ENCODE results near the gene EPB42.
"Not testable (repeated sequence)": the region's sequence is repeated elsewhere in the genome, so short reads cannot be mapped to it uniquely, and the experiment has no call there.

Gene EPB42

GRCh38 chr15:43226436-43227305, 5.9 kb upstream of the EPB42 start:
- Histone ChIP-seq H3K27ac (ENCODE audit: poor library complexity, severe bottlenecking) (no peak overlapping the region), H3K9me3 (ENCODE audit: severe bottlenecking) (no peaks in the 10 kb centered on the region), H3K4me1 (ENCODE audit: insufficient read depth, poor library complexity, severe bottlenecking) (no peaks in the 10 kb centered on the region), H3K4me3 (ENCODE audit: severe bottlenecking) (no peak overlapping the region), H3K27me3 (ENCODE audit: insufficient read depth, poor library complexity, severe bottlenecking) (no peaks in the 10 kb centered on the region), H3K36me3 (ENCODE audit: low read depth) (no peaks in the 10 kb centered on the region)
- ATAC-seq (ENCODE audit: low read depth) (no peak), DNase-seq (ENCODE audit: low spot score) (peak; percentile 70)
- TF ChIP-seq CTCF (IDR thresholded peaks at IDR 0.05; ENCODE audit: poor library complexity, severe bottlenecking), result no peak

- H3K9me3 ChIP-seq (ENCODE audit: severe bottlenecking); DNase-seq (ENCODE audit: low spot score); H3K4me3 ChIP-seq (ENCODE audit: severe bottlenecking); H3K36me3 ChIP-seq (ENCODE audit: low read depth); H3K27me3 ChIP-seq (ENCODE audit: insufficient read depth, poor library complexity, severe bottlenecking); ATAC-seq (ENCODE audit: low read depth); H3K27ac ChIP-seq (ENCODE audit: poor library complexity, severe bottlenecking); H3K4me1 ChIP-seq (ENCODE audit: insufficient read depth, poor library complexity, severe bottlenecking): not testable (repeated sequence)
These were observed 5.1 kb upstream of the EPB42 start for GRCh38 chr15:43225950-43226255.

- peak; percentile 96 for TF ChIP-seq CTCF (IDR thresholded peaks at IDR 0.05; ENCODE audit: poor library complexity, severe bottlenecking)
- DNase-seq (ENCODE audit: low spot score) (no peak), ATAC-seq (ENCODE audit: low read depth) (peak; percentile 96)
- Histone ChIP-seq H3K4me1 (ENCODE audit: insufficient read depth, poor library complexity, severe bottlenecking) (no peaks in the 10 kb centered on the region), H3K27me3 (ENCODE audit: insufficient read depth, poor library complexity, severe bottlenecking) (no peaks in the 10 kb centered on the region), H3K36me3 (ENCODE audit: low read depth) (no peaks in the 10 kb centered on the region), H3K4me3 (ENCODE audit: severe bottlenecking) (no peak overlapping the region), H3K27ac (ENCODE audit: poor library complexity, severe bottlenecking) (no peak overlapping the region), H3K9me3 (ENCODE audit: severe bottlenecking) (no peaks in the 10 kb centered on the region)
These were observed 4.6 kb upstream of the EPB42 start for GRCh38 chr15:43225201-43225949.

GRCh38 chr15:43221422-43221821, 604 bp upstream of the EPB42 start:
- Histone ChIP-seq H3K4me1 (ENCODE audit: insufficient read depth, poor library complexity, severe bottlenecking) (peaks cover 10% of the 10 kb centered on the region), H3K27me3 (ENCODE audit: insufficient read depth, poor library complexity, severe bottlenecking) (no peaks in the 10 kb centered on the region), H3K4me3 (ENCODE audit: severe bottlenecking) (no peak overlapping the region), H3K9me3 (ENCODE audit: severe bottlenecking) (no peaks in the 10 kb centered on the region), H3K36me3 (ENCODE audit: low read depth) (no peaks in the 10 kb centered on the region), H3K27ac (ENCODE audit: poor library complexity, severe bottlenecking) (no peak overlapping the region)
- ATAC-seq (ENCODE audit: low read depth), result no peak
- DNase-seq (ENCODE audit: low spot score), result no peak
- no peak for TF ChIP-seq CTCF (IDR thresholded peaks at IDR 0.05; ENCODE audit: poor library complexity, severe bottlenecking)

- Histone ChIP-seq H3K4me1 (ENCODE audit: insufficient read depth, poor library complexity, severe bottlenecking) (peaks cover 10% of the 10 kb centered on the region), H3K27ac (ENCODE audit: poor library complexity, severe bottlenecking) (peak overlapping the region; percentile 7), H3K27me3 (ENCODE audit: insufficient read depth, poor library complexity, severe bottlenecking) (no peaks in the 10 kb centered on the region), H3K4me3 (ENCODE audit: severe bottlenecking) (no peak overlapping the region), H3K36me3 (ENCODE audit: low read depth) (no peaks in the 10 kb centered on the region), H3K9me3 (ENCODE audit: severe bottlenecking) (no peaks in the 10 kb centered on the region)
- peak; percentile 33 for DNase-seq (ENCODE audit: low spot score)
- TF ChIP-seq CTCF (IDR thresholded peaks at IDR 0.05; ENCODE audit: poor library complexity, severe bottlenecking), result no peak
- ATAC-seq (ENCODE audit: low read depth), result no peak
These were observed 589 bp downstream of the EPB42 start for GRCh38 chr15:43219929-43220928.

Measured in RWPE2 (cell line).